Natural killer cell treated with Interleukin-12 subunit alpha and Interleukin-12 subunit beta and Interleukin-15 and Interleukin-18, amount 100 ng/mL, for 72 hours (primary cell): ENCODE measurements around the gene RIMKLA. TPM values are rescaled to one million over a fixed set of nuclear protein-coding genes. Genes with fewer than 3 reads are reported as not detected.
A peak's percentile ranks its signal among the peaks of the same experiment; 100 is the strongest.

Experiments used
- ATAC-seq, 2 donors: fragments of 150-1000 bp; cut with Tn5 transposase in 1 of 2; sonication (Bioruptor Pico), chemical (Tn5 transposase) in 1 of 2; 2 replicates each; pipeline ENCODE4 v1.10.0; 2021
- DNase-seq: peaks from one replicate; pipeline ENCODE4 v3.0.0; 2022; ENCODE audit warnings: low spot score
- H3K27ac Mint-ChIP-seq, 2 donors: 1 replicate in 1 of 2; 2 replicates in 1 of 2; pipeline ENCODE4 v1.8.0; 2022; ENCODE audit warnings: mixed read lengths in 2 of 2, mild to moderate bottlenecking in 1 of 2, moderate library complexity in 1 of 2
- H3K27me3 Mint-ChIP-seq, 2 donors: 1 replicate in 1 of 2; 2 replicates in 1 of 2; pipeline ENCODE4 v1.8.0; 2022; ENCODE audit warnings: mixed read lengths in 2 of 2
- H3K36me3 Mint-ChIP-seq: one replicate; pipeline ENCODE4 v1.8.0; 2022; ENCODE audit warnings: mixed read lengths
- H3K4me1 Mint-ChIP-seq, 2 donors: 1 replicate in 1 of 2; 2 replicates in 1 of 2; pipeline ENCODE4 v1.8.0; 2022; ENCODE audit warnings: low read depth in 2 of 2, mixed read lengths in 2 of 2, mild to moderate bottlenecking in 1 of 2
- H3K4me3 Mint-ChIP-seq: one replicate; pipeline ENCODE4 v1.8.0; 2022; ENCODE audit warnings: mixed read lengths
- H3K9me3 Mint-ChIP-seq: 2 replicates; pipeline ENCODE4 v1.8.0; 2022; ENCODE audit warnings: mixed read lengths
- total RNA-seq, 2 donors: library from RNA; stranded (reverse); gene quantifications; one replicate each; pipeline ENCODE4 v1.2.3, GENCODE V29; 2022

Gene RIMKLA
- 1 to 10 TPM in 1 of 2 donors, under 1 TPM in 1; 0.98 to 8.8 TPM for total RNA-seq

- DNase-seq = peak; percentile 76
- peak; percentile 94 to 98 for ATAC-seq
- peak within 1 kb of the TSS; percentile 69 for H3K4me3 Mint-ChIP-seq
- H3K4me1 Mint-ChIP-seq = peaks cover 0 to 2% of the 10 kb centered on the region in 2 donors
- peaks cover 15 to 42% of the 10 kb centered on the region in 2 donors for H3K27me3 Mint-ChIP-seq
- H3K27ac Mint-ChIP-seq = no peak within 1 kb of the TSS
- H3K9me3 Mint-ChIP-seq = no peaks in the 10 kb centered on the region
- H3K36me3 Mint-ChIP-seq = no peaks in the 10 kb centered on the region
Observed at GRCh38 chr1:42380586-42381279, at the start of gene RIMKLA. TSS of gene RIMKLA (plus strand) at chr1:42380792. CDS start at chr1:42380935, 143 bp downstream.

GRCh38 chr1:42332877-42333276 is 47.7 kb upstream of the RIMKLA start:
- Mint-ChIP-seq H3K27ac (peak overlapping the region; percentile 5 to 53), H3K27me3 (no peaks in the 10 kb centered on the region), H3K4me3 (peak overlapping the region; percentile 96)

GRCh38 chr1:42333662-42334239 is 46.8 kb upstream of the RIMKLA start:
- Mint-ChIP-seq H3K9me3 (no peaks in the 10 kb centered on the region), H3K27ac (peak overlapping the region; percentile 53 to 76), H3K4me3 (peak overlapping the region; percentile 96), H3K36me3 (no peaks in the 10 kb centered on the region), H3K4me1 (peaks cover 49 to 56% of the 10 kb centered on the region in 2 donors), H3K27me3 (no peaks in the 10 kb centered on the region)
- DNase-seq = no peak
- ATAC-seq = no peak

More at GRCh38 chr1:42332877-42333276, 47.7 kb upstream of the RIMKLA start:
- ATAC-seq (no peak), DNase-seq (no peak)
- Mint-ChIP-seq H3K9me3 (no peaks in the 10 kb centered on the region), H3K36me3 (no peaks in the 10 kb centered on the region), H3K4me1 (peaks cover 51 to 56% of the 10 kb centered on the region in 2 donors)

GRCh38 chr1:42334240-42335049 is 46.1 kb upstream of the RIMKLA start:
- peak overlapping the region; percentile 96 for H3K4me3 Mint-ChIP-seq

GRCh38 chr1:42335050-42335808 is 45.4 kb upstream of the RIMKLA start, which contains the start of gene FOXJ3:
TSS of gene FOXJ3 (minus strand) at chr1:42335235. CDS start at chr1:42311093, 24,142 bp downstream.
- Mint-ChIP-seq H3K4me1 (peaks cover 40 to 52% of the 10 kb centered on the region in 2 donors), H3K36me3 (no peaks in the 10 kb centered on the region), H3K27me3 (no peaks in the 10 kb centered on the region), H3K4me3 (peak within 1 kb of the TSS; percentile 96), H3K9me3 (no peaks in the 10 kb centered on the region), H3K27ac (peak within 1 kb of the TSS; percentile 76 to 87)
- peak; percentile 96 to 97 for ATAC-seq
- peak; percentile 95 for DNase-seq

More at GRCh38 chr1:42334240-42335049, 46.1 kb upstream of the RIMKLA start:
- Mint-ChIP-seq H3K9me3 (no peaks in the 10 kb centered on the region), H3K4me1 (peaks cover 46 to 52% of the 10 kb centered on the region in 2 donors), H3K36me3 (no peaks in the 10 kb centered on the region), H3K27ac (peak overlapping the region; percentile 53 to 76), H3K27me3 (no peaks in the 10 kb centered on the region)
- peak; percentile 82 to 86 for ATAC-seq
- peak; percentile 75 for DNase-seq

GRCh38 chr1:42335809-42336518 is 44.6 kb upstream of the RIMKLA start:
- H3K27me3 Mint-ChIP-seq = no peaks in the 10 kb centered on the region
- ATAC-seq (no peak), DNase-seq (no peak)
- peak overlapping the region; percentile 82 for H3K4me3 Mint-ChIP-seq
- peaks cover 37 to 48% of the 10 kb centered on the region in 2 donors for H3K4me1 Mint-ChIP-seq
- H3K36me3 Mint-ChIP-seq = no peaks in the 10 kb centered on the region
- H3K9me3 Mint-ChIP-seq = no peaks in the 10 kb centered on the region
- H3K27ac Mint-ChIP-seq = peak overlapping the region; percentile 51 to 87

GRCh38 chr1:42336978-42337377 is 43.6 kb upstream of the RIMKLA start:
- no peak overlapping the region for H3K27ac Mint-ChIP-seq
- no peaks in the 10 kb centered on the region for H3K36me3 Mint-ChIP-seq
- H3K9me3 Mint-ChIP-seq = no peaks in the 10 kb centered on the region
- DNase-seq (no peak), ATAC-seq (no peak)
- peaks cover 31 to 39% of the 10 kb centered on the region in 2 donors for H3K4me1 Mint-ChIP-seq
- no peaks in the 10 kb centered on the region for H3K27me3 Mint-ChIP-seq
- H3K4me3 Mint-ChIP-seq = no peak overlapping the region

GRCh38 chr1:42340093-42340492 is 40.5 kb upstream of the RIMKLA start:
- no peak overlapping the region for H3K4me3 Mint-ChIP-seq
- peaks cover 8 to 15% of the 10 kb centered on the region in 2 donors for H3K4me1 Mint-ChIP-seq
- H3K27me3 Mint-ChIP-seq = peaks cover 1% of the 10 kb centered on the region in 2 donors
- H3K36me3 Mint-ChIP-seq = no peaks in the 10 kb centered on the region
- no peak overlapping the region for H3K27ac Mint-ChIP-seq
- ATAC-seq (no peak), DNase-seq (no peak)
- H3K9me3 Mint-ChIP-seq = no peaks in the 10 kb centered on the region

- Mint-ChIP-seq H3K27me3 (peaks cover 8 to 9% of the 10 kb centered on the region in 2 donors), H3K27ac (no peak overlapping the region), H3K9me3 (no peaks in the 10 kb centered on the region), H3K4me1 (peaks cover 5 to 11% of the 10 kb centered on the region in 2 donors), H3K36me3 (no peaks in the 10 kb centered on the region), H3K4me3 (no peak overlapping the region)
- no peak for DNase-seq
- ATAC-seq = no peak
Observed at GRCh38 chr1:42340901-42341300, 39.7 kb upstream of the RIMKLA start.

GRCh38 chr1:42343049-42343448 is 37.5 kb upstream of the RIMKLA start:
- ATAC-seq (no peak), DNase-seq (no peak)
- Mint-ChIP-seq H3K27ac (no peak overlapping the region), H3K4me3 (no peak overlapping the region), H3K36me3 (no peaks in the 10 kb centered on the region), H3K9me3 (no peaks in the 10 kb centered on the region), H3K27me3 (peaks cover 13 to 19% of the 10 kb centered on the region in 2 donors), H3K4me1 (no peaks in the 10 kb centered on the region)

- Mint-ChIP-seq H3K4me3 (no peak overlapping the region), H3K27me3 (peaks cover 31 to 51% of the 10 kb centered on the region in 2 donors), H3K27ac (no peak overlapping the region), H3K4me1 (no peaks in the 10 kb centered on the region), H3K36me3 (no peaks in the 10 kb centered on the region), H3K9me3 (no peaks in the 10 kb centered on the region)
- no peak for DNase-seq
- ATAC-seq = no peak
Observed at GRCh38 chr1:42348498-42348897, 32.1 kb upstream of the RIMKLA start.

- H3K27me3 Mint-ChIP-seq = peaks cover 30 to 50% of the 10 kb centered on the region in 2 donors
Observed at GRCh38 chr1:42350086-42350485, 30.5 kb upstream of the RIMKLA start.

More at GRCh38 chr1:42350086-42350485, 30.5 kb upstream of the RIMKLA start:
- H3K4me1 Mint-ChIP-seq = no peaks in the 10 kb centered on the region
- no peak overlapping the region for H3K27ac Mint-ChIP-seq
- no peak for ATAC-seq
- no peaks in the 10 kb centered on the region for H3K9me3 Mint-ChIP-seq
- no peaks in the 10 kb centered on the region for H3K36me3 Mint-ChIP-seq
- DNase-seq = no peak
- no peak overlapping the region for H3K4me3 Mint-ChIP-seq
